A673 (cell line): ENCODE measurements around the gene HCST. TPM values are rescaled to one million over a fixed set of nuclear protein-coding genes. Genes with fewer than 3 reads are reported as not detected.

ENCODE experiments used
- BruUV-seq: library from RNA; stranded (reverse); fragments of 400-500 nt; replicated peaks from 2 replicates; lab custom pipeline; 2021; lab: Mats Ljungman, UMichigan
- CTCF ChIA-PET: fragments of 300-600 bp; sonication (Branson Sonifier 250); formaldehyde crosslinking; loops from one replicate; lab custom pipeline; 2022; ENCODE audit warnings: antibody characterized with exemption; lab: Charles Lee
- POLR2A ChIA-PET: fragments of 300-600 bp; sonication (Branson Sonifier 250); formaldehyde crosslinking; loops from one replicate; lab custom pipeline; 2022; ENCODE audit warnings: antibody characterized with exemption; ENCODE audit not compliant: low non-redundant PET; lab: Charles Lee
- DNase-seq: peaks from one replicate; pipeline ENCODE4 v3.0.0-alpha.2; 2015; ENCODE audit warnings: low spot score
- H3K27ac ChIP-seq: fragments of 200-600 bp; sonication (generic); 2 replicates; pipeline ENCODE4 v1.5.1; 2016; ENCODE audit warnings: mixed run types, low read depth, mild to moderate bottlenecking, mixed read lengths, antibody characterized with exemption, low read length; ENCODE audit not compliant: poor library complexity, severe bottlenecking
- H3K27me3 ChIP-seq: fragments of 200-600 bp; sonication (generic); replicated peaks from 2 replicates; pipeline ENCODE4 v1.6.1; 2017; ENCODE audit warnings: mixed run types, low read depth, mild to moderate bottlenecking, mixed read lengths, antibody characterized with exemption, low read length; ENCODE audit not compliant: insufficient read depth, poor library complexity
- H3K36me3 ChIP-seq: fragments of 200-600 bp; sonication (generic); 2 replicates; pipeline ENCODE4 v1.6.1; 2016; ENCODE audit warnings: mixed run types, mild to moderate bottlenecking, mixed read lengths, antibody characterized with exemption, low read length; ENCODE audit not compliant: insufficient read depth, poor library complexity, severe bottlenecking
- H3K4me1 ChIP-seq: fragments of 200-600 bp; sonication (generic); 2 replicates; pipeline ENCODE4 v1.6.1; 2017; ENCODE audit warnings: mixed run types, mild to moderate bottlenecking, mixed read lengths, antibody characterized with exemption, low read length; ENCODE audit not compliant: insufficient read depth, poor library complexity, severe bottlenecking
- H3K4me3 ChIP-seq: fragments of 200-600 bp; sonication (generic); 2 replicates; pipeline ENCODE4 v1.5.1; 2016; ENCODE audit warnings: low read depth, mixed run types, mild to moderate bottlenecking, mixed read lengths, low read length; ENCODE audit not compliant: poor library complexity, severe bottlenecking
- H3K9me3 ChIP-seq: fragments of 200-600 bp; sonication (generic); 2 replicates; pipeline ENCODE4 v1.6.1; 2016; ENCODE audit warnings: mixed run types, low read depth, mild to moderate bottlenecking, mixed read lengths, antibody characterized with exemption, low read length; ENCODE audit not compliant: poor library complexity, severe bottlenecking
- EZH2 ChIP-seq: fragments of 200-600 bp; sonication (generic); IDR thresholded peaks from 2 replicates; pipeline ENCODE4 v1.6.1; 2017; ENCODE audit warnings: borderline replicate concordance, low read depth, mild to moderate bottlenecking, mixed read lengths, antibody characterized with exemption, low read length; ENCODE audit not compliant: poor library complexity, severe bottlenecking
- intact Hi-C: fragments of 100-400 bp; cut with micrococcal nuclease; formaldehyde crosslinking; loops from one replicate; pipeline ENCODE4 v1.10.0; 2022; ENCODE audit not compliant: unreplicated experiment
- total RNA-seq: library from RNA; stranded (reverse); gene quantifications from 2 replicates; pipeline ENCODE4 v1.2.3, GENCODE V29; 2021
- TF ChIP-seq, protein P1 (sequence below): fragments of 300-800, 200-600 bp; sonication (generic); conservative IDR thresholded peaks from 2 replicates; pipeline ENCODE4 v1.5.1; 2017; ENCODE audit warnings: low read depth, mild to moderate bottlenecking, antibody characterized with exemption, low read length, moderate library complexity, mixed read lengths

Gene HCST
- total RNA-seq, 1 experiment from 2014 or later: 4.2 TPM

DNA sequence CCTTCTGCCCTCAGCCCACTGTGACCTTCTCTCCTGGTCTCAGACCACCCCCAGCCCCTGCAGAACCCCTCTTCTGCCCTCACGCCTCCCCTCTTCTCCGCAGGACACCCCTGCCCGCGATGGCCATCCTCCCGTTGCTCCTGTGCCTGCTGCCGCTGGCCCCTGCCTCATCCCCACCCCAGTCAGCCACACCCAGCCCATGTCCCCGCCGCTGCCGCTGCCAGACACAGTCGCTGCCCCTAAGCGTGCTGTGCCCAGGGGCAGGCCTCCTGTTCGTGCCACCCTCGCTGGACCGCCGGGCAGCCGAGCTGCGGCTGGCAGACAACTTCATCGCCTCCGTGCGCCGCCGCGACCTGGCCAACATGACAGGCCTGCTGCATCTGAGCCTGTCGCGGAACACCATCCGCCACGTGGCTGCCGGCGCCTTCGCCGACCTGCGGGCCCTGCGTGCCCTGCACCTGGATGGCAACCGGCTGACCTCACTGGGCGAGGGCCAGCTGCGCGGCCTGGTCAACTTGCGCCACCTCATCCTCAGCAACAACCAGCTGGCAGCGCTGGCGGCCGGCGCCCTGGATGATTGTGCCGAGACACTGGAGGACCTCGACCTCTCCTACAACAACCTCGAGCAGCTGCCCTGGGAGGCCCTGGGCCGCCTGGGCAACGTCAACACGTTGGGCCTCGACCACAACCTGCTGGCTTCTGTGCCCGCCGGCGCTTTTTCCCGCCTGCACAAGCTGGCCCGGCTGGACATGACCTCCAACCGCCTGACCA is 37.2 kb downstream of the HCST start:
- Histone ChIP-seq H3K4me1 (peaks cover 3% of the 10 kb centered on the region), H3K36me3 (no peaks in the 10 kb centered on the region), H3K27ac (no peak overlapping the region), H3K27me3 (no peaks in the 10 kb centered on the region), H3K4me3 (no peak overlapping the region), H3K9me3 (no peaks in the 10 kb centered on the region)
- no peak for DNase-seq
- intact Hi-C loops: loop anchor here (10.0 kb wide), 1 partner anchor 195 kb away; the partner anchor contains the start of genes IGFLR1, LIN37, PSENEN and U2AF1L4
- POLR2A ChIA-PET: no interaction called here
- CTCF ChIA-PET: interaction anchor here (0.5 kb wide), 1 partner anchor 76 kb away, joined by 9 read pairs; no protein-coding TSS in a partner anchor
- TF ChIP-seq EZH2: no peak
- TF ChIP-seq, protein P1, sequence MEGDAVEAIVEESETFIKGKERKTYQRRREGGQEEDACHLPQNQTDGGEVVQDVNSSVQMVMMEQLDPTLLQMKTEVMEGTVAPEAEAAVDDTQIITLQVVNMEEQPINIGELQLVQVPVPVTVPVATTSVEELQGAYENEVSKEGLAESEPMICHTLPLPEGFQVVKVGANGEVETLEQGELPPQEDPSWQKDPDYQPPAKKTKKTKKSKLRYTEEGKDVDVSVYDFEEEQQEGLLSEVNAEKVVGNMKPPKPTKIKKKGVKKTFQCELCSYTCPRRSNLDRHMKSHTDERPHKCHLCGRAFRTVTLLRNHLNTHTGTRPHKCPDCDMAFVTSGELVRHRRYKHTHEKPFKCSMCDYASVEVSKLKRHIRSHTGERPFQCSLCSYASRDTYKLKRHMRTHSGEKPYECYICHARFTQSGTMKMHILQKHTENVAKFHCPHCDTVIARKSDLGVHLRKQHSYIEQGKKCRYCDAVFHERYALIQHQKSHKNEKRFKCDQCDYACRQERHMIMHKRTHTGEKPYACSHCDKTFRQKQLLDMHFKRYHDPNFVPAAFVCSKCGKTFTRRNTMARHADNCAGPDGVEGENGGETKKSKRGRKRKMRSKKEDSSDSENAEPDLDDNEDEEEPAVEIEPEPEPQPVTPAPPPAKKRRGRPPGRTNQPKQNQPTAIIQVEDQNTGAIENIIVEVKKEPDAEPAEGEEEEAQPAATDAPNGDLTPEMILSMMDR: no peak
- no TSS peak for BruUV-seq

DNA sequence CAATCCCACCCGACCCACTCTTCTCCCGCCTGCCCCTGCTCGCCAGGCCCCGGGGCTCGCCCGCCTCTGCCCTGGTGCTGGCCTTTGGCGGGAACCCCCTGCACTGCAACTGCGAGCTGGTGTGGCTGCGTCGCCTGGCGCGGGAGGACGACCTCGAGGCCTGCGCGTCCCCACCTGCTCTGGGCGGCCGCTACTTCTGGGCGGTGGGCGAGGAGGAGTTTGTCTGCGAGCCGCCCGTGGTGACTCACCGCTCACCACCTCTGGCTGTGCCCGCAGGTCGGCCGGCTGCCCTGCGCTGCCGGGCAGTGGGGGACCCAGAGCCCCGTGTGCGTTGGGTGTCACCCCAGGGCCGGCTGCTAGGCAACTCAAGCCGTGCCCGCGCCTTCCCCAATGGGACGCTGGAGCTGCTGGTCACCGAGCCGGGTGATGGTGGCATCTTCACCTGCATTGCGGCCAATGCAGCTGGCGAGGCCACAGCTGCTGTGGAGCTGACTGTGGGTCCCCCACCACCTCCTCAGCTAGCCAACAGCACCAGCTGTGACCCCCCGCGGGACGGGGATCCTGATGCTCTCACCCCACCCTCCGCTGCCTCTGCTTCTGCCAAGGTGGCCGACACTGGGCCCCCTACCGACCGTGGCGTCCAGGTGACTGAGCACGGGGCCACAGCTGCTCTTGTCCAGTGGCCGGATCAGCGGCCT is 37.9 kb downstream of the HCST start:
- POLR2A ChIA-PET: no interaction called here
- Histone ChIP-seq H3K27ac (no peak overlapping the region), H3K4me3 (no peak overlapping the region), H3K4me1 (peaks cover 3% of the 10 kb centered on the region), H3K36me3 (no peaks in the 10 kb centered on the region), H3K9me3 (no peaks in the 10 kb centered on the region), H3K27me3 (no peaks in the 10 kb centered on the region)
- intact Hi-C loops: no loop called here
- BruUV-seq: no TSS peak
- TF ChIP-seq EZH2: no peak
- TF ChIP-seq, protein P1: no peak
- CTCF ChIA-PET: interaction anchor here (0.5 kb wide), 1 partner anchor 77 kb away, joined by 9 read pairs; no protein-coding TSS in a partner anchor
- no peak for DNase-seq

DNA sequence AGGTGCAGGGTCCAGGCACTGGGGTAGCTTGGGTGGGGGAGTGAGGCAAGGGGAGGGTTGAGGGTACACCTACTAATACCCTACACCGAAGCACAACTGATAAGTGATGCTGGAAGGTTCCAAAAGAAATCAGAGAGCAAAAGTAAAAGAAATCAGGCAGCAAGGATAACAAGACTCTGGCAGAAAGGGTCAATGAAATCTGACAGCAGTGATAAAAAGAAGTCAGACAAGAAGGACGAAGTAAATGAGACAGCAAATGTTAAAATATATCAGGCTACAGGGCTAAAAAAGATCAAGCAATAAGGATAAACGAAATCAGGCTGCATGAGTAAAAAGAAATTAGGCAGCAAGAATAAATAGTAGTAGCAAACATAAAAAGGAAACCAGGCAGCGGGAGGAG is 38.5 kb downstream of the HCST start:
- Histone ChIP-seq H3K4me1 (no peaks in the 10 kb centered on the region), H3K27ac (no peak overlapping the region), H3K27me3 (no peaks in the 10 kb centered on the region), H3K9me3 (no peaks in the 10 kb centered on the region), H3K36me3 (no peaks in the 10 kb centered on the region), H3K4me3 (no peak overlapping the region)
- BruUV-seq: TSS peak; percentile 6
- ChIA-PET POLR2A (no interaction called here), CTCF (no interaction called here)
- intact Hi-C loops: no loop called here
- DNase-seq: no peak
- no peak for TF ChIP-seq EZH2
